Right cardiac atrium (tissue), 5 donors: Measurements from ENCODE around the gene ARHGAP44. TPM values are rescaled to one million over a fixed set of nuclear protein-coding genes. Genes with fewer than 3 reads are reported as not detected.

Experiments used
- ATAC-seq, 2 donors: fragments of 200-7000 bp; cut with Tn5 transposase; one replicate each; pipeline versions ENCODE4 v1.8.0 to v1.9.1; 2020; ENCODE audit warnings: moderate library complexity in 2 of 2, mild to moderate bottlenecking in 1 of 2
- DNase-seq, 3 donors: peaks; one replicate each; pipeline ENCODE4 v3.0.0-alpha.2; 2020
- H3K27ac ChIP-seq: one replicate; pipeline ENCODE4 v1.5.1; 2013; ENCODE audit warnings: mild to moderate bottlenecking, low read length, control low read depth, moderate library complexity
- H3K27me3 ChIP-seq: one replicate; pipeline ENCODE4 v1.6.1; 2013; ENCODE audit not compliant: control insufficient read depth, insufficient read depth
- H3K4me1 ChIP-seq: one replicate; pipeline ENCODE4 v1.6.1; 2013; ENCODE audit warnings: low read length; ENCODE audit not compliant: control insufficient read depth, insufficient read depth
- H3K4me3 ChIP-seq: one replicate; pipeline ENCODE4 v1.5.1; 2013; ENCODE audit warnings: low read length, control low read depth
- H3K9me3 ChIP-seq: one replicate; pipeline ENCODE4 v1.6.1; 2013; ENCODE audit warnings: low read length; ENCODE audit not compliant: control insufficient read depth
- WGBS: extraction: QIAGEN DNeasy Blood & Tissue Kit; methylation state at CpG from one replicate; pipeline ENCODE4 v1.1.7; 2013; 5-methylcytosine and 5-hydroxymethylcytosine counted together
- intact Hi-C, 4 donors: fragments of 100-400 bp; cut with DNase I; formaldehyde crosslinking; loops; one replicate each; pipeline versions ENCODE4 v1.11.0 to v1.14.0; 2022 to 2023
- polyA plus RNA-seq: library from polyadenylated mRNA; stranded (reverse); fragments of 200-250 nt; gene quantifications from one replicate; pipeline ENCODE4 v1.2.3, GENCODE V29; 2013
- total RNA-seq, 4 donors: library from RNA; stranded (reverse); fragmentation: NEBNext Ultra II Directional; extraction: Animal tissue kit (Norgen Biotek cat#: 25700); gene quantifications; one replicate each; pipeline ENCODE4 v1.2.1, GENCODE V29; 2021
- donor health status: healthy with polysubstance abuse.
- donor health status: DM: no; HTN: yes; CAD: no.
- donor health status: DM: no; HTN: no; CAD: no.
- donor health status: DM: no; HTN: yes; CAD: no; lungs with severe emphysema.
- donor health status: DM: yes; HTN: yes; CAD: no.

The ARHGAP44 gene
- total and polyA plus RNA-seq, 5 donors, result 6.7 to 13.6 (median 11.3) TPM

DNA sequence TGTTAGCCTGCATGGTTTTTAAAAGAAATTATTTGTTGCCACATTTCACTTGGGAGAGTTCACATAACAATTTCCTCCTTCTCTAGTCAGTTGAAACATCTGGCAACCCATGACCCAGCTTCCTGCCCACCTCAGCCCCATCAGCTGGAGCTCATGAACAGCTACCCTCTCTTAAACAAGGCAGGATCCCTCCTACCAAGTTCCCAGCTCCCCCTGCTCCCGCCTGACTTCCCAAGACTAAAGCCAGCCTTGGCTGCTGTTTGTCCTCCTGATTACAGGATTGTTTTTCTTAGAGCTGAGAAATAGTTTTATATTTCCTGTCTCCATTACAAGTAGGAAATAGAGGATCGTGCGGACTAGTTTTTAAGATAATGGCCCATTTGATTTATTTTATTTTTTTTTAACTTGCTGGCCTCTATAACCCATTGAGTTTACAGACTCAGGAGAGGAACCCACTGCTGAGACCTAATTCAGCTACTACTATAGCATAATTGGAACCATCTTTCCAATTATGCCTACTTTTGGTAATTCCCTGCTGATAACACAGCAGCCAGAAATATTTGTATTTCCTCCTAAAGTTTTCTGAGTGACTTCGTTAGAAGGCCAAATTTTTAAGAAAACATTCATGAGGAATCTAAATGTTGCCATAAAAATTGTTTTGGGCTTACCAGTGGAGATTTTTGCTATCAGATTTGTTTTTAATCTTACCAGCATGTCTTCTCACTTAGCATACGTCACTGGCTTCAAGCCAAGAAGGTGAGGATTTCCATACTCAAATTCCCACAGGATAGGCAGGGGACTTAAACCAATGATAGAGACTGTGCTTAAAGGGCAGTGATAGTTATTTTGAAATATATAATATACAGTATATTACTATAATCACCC is 138.5 kb downstream of the ARHGAP44 start:
- H3K9me3 ChIP-seq, result no peaks in the 10 kb centered on the region
- no peaks in the 10 kb centered on the region for H3K4me1 ChIP-seq
- WGBS, result 25% methylated on average over 5 of the region's 5 CpGs
- ATAC-seq, result peak; percentile 89 to 90
- intact Hi-C loops, result loop anchor here in 1 of 4 donors (5.0 kb wide), 1 partner anchor 75 kb away; no protein-coding TSS in a partner anchor
- no peaks in the 10 kb centered on the region for H3K27me3 ChIP-seq
- peak overlapping the region; percentile 3 for H3K27ac ChIP-seq
- DNase-seq, result peak; percentile 33 to 76 (median 63)
- no peak overlapping the region for H3K4me3 ChIP-seq

DNA sequence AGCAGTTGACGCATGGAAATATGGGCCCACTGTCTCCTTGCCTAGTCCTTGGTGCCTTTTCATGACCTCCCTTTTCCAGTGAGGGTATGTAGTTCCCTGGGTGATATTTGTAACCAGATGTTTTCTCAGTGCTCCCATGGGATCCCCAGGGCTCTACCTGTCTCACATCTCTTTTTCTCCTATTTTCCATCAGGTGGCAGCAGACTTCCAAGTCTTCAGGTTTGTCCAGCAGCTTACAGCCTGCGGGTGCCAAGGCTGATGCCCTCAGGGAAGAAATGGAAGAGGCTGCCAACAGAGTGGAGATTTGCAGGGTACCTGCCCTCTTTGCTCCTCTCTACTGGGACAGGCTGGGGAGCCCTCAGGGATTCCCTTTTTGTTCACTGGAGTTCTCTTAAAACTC is 139.4 kb downstream of the ARHGAP44 start:
- no peaks in the 10 kb centered on the region for H3K4me1 ChIP-seq
- intact Hi-C loops, result loop anchor here in 1 of 4 donors (5.0 kb wide), 1 partner anchor 74 kb away; no protein-coding TSS in a partner anchor
- ATAC-seq, result peak in 1 of 2 donors; percentile 43
- H3K9me3 ChIP-seq, result no peaks in the 10 kb centered on the region
- no peak overlapping the region for H3K4me3 ChIP-seq
- WGBS, result 62% methylated on average over 2 of the region's 2 CpGs
- DNase-seq, result no peak
- no peaks in the 10 kb centered on the region for H3K27me3 ChIP-seq
- no peak overlapping the region for H3K27ac ChIP-seq

DNA sequence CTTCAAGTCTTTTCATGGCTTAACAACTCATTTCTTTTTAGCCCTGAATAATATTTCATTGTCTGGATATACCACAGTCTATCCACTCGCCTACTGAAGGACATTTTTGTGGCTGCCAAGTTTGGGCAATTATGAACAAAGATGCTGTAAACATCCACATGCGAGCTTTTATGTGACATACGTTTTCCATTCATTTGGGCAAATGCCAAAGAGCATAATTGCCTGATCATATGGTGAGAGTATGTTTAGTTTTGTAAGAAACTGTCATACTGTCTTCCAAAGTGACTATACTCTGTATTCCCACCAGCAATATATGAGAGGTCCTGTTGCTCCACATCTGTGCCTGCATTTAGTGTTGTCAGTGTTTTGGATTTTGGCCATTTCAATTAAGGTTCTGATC is 147.2 kb downstream of the ARHGAP44 start:
- DNase-seq (no peak), ATAC-seq (no peak)
- Histone ChIP-seq H3K4me3 (no peak overlapping the region), H3K4me1 (no peaks in the 10 kb centered on the region), H3K27me3 (no peaks in the 10 kb centered on the region), H3K9me3 (no peaks in the 10 kb centered on the region), H3K27ac (no peak overlapping the region)
- 65% methylated on average over 3 of the region's 3 CpGs for WGBS
- intact Hi-C loops, result no loop called here

GRCh38 chr17:12940699-12941098 is 151.4 kb downstream of the ARHGAP44 start:
- no peaks in the 10 kb centered on the region for H3K27me3 ChIP-seq
- no peak overlapping the region for H3K27ac ChIP-seq
- H3K4me3 ChIP-seq, result no peak overlapping the region
- ATAC-seq (no peak), DNase-seq (no peak)
- intact Hi-C loops, result no loop called here
- no peaks in the 10 kb centered on the region for H3K4me1 ChIP-seq
- H3K9me3 ChIP-seq, result no peaks in the 10 kb centered on the region
- 82% methylated on average over 2 of the region's 2 CpGs for WGBS

DNA sequence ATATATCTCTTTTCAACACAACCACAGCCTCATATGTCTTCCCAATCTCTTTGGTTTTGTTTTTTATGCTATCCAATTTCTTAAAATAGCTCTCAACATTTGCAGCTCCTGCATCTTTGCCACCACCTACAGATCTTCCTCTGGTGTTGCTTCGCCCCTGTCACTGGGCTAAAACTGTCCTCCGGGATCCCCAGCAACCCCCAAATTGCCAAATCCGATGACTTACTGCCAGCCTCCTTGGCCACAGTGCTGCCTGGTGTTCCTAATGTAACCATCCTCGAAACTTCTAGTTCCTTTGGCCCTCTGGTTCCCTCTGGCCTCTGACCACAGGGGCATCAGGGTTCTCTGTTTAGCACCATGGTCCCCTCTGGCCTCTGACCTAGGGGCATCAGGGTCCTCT is 157.7 kb downstream of the ARHGAP44 start:
- no peak overlapping the region for H3K4me3 ChIP-seq
- no peaks in the 10 kb centered on the region for H3K4me1 ChIP-seq
- no peaks in the 10 kb centered on the region for H3K9me3 ChIP-seq
- intact Hi-C loops, result no loop called here
- ATAC-seq (no peak), DNase-seq (no peak)
- H3K27me3 ChIP-seq, result no peaks in the 10 kb centered on the region
- no peak overlapping the region for H3K27ac ChIP-seq
- WGBS, result 90% methylated on average over 4 of the region's 4 CpGs

DNA sequence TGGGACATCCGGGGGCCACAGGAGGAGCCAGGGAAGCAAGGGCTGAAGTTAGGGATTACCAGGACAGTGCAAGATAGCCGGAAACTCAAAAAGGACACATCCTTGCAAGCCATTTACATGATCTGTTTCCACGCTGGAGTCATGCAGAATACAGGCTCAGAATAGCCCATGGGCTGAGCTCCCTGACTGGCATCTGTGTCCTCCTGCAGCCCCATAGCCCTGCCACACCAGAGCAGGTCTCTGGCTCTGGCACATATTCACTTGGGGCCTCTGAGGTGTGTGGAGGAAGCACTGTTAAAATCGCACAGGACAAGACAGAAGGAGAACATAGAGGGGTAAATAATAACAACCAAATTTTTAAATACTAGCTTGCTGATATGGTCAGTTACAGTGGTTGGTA is 162.7 kb downstream of the ARHGAP44 start:
- H3K27ac ChIP-seq, result no peak overlapping the region
- no peaks in the 10 kb centered on the region for H3K4me1 ChIP-seq
- no peaks in the 10 kb centered on the region for H3K9me3 ChIP-seq
- intact Hi-C loops, result no loop called here
- no peaks in the 10 kb centered on the region for H3K27me3 ChIP-seq
- ATAC-seq (no peak), DNase-seq (no peak)
- WGBS, result 86% methylated on average over 4 of the region's 4 CpGs
- no peak overlapping the region for H3K4me3 ChIP-seq

- Histone ChIP-seq H3K9me3 (no peaks in the 10 kb centered on the region), H3K27ac (no peak overlapping the region), H3K4me3 (no peak overlapping the region), H3K4me1 (no peaks in the 10 kb centered on the region), H3K27me3 (no peaks in the 10 kb centered on the region)
- intact Hi-C loops, result no loop called here
- 96% methylated on average over 13 of the region's 13 CpGs for WGBS
- ATAC-seq (no peak), DNase-seq (no peak)
Measured at GRCh38 chr17:12953156-12953555, 163.9 kb downstream of the ARHGAP44 start.

GRCh38 chr17:12955521-12955920 is 166.2 kb downstream of the ARHGAP44 start:
- no peak for DNase-seq
- 83% methylated on average over 5 of the region's 5 CpGs for WGBS
- no peak overlapping the region for H3K4me3 ChIP-seq
- no peaks in the 10 kb centered on the region for H3K4me1 ChIP-seq
- no peak for ATAC-seq
- no peaks in the 10 kb centered on the region for H3K9me3 ChIP-seq
- H3K27ac ChIP-seq, result no peak overlapping the region
- intact Hi-C loops, result no loop called here
- no peaks in the 10 kb centered on the region for H3K27me3 ChIP-seq

DNA sequence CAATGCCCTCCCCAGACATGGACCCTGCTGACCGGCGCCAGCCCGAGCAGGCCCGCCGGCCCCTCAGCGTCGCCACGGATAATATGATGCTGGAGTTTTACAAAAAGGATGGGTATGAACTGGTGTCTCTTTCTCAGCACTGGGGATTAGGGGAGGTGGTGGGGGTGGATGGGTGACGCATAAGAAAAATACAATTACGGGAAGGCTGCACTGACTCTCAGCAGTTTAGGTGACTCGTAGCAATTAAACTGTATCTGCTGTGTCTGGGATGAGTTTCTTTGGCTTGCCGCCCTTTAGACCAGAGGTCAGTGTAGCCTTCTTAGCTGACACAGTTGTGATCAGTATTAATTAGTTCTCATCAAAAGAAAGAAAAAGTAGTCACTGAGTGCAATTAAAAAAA is 169.5 kb downstream of the ARHGAP44 start:
- 97% methylated on average over 12 of the region's 12 CpGs for WGBS
- H3K4me1 ChIP-seq, result no peaks in the 10 kb centered on the region
- intact Hi-C loops, result no loop called here
- DNase-seq (no peak), ATAC-seq (no peak)
- no peaks in the 10 kb centered on the region for H3K9me3 ChIP-seq
- H3K27ac ChIP-seq, result no peak overlapping the region
- no peaks in the 10 kb centered on the region for H3K27me3 ChIP-seq
- H3K4me3 ChIP-seq, result no peak overlapping the region

GRCh38 chr17:12959441-12959840 is 170.1 kb downstream of the ARHGAP44 start:
- WGBS, result 94% methylated on average over 8 of the region's 8 CpGs
- H3K4me1 ChIP-seq, result no peaks in the 10 kb centered on the region
- H3K4me3 ChIP-seq, result no peak overlapping the region
- no peaks in the 10 kb centered on the region for H3K27me3 ChIP-seq
- no peak overlapping the region for H3K27ac ChIP-seq
- no peaks in the 10 kb centered on the region for H3K9me3 ChIP-seq
- no peak for ATAC-seq
- intact Hi-C loops, result no loop called here
- DNase-seq, result no peak

- H3K4me3 ChIP-seq, result no peak overlapping the region
- H3K4me1 ChIP-seq, result no peaks in the 10 kb centered on the region
- no peak for ATAC-seq
- WGBS, result 94% methylated on average over 4 of the region's 4 CpGs
- H3K27me3 ChIP-seq, result no peaks in the 10 kb centered on the region
- H3K9me3 ChIP-seq, result no peaks in the 10 kb centered on the region
- H3K27ac ChIP-seq, result no peak overlapping the region
- DNase-seq, result no peak
- intact Hi-C loops, result no loop called here
Measured at GRCh38 chr17:12961655-12962054, 172.4 kb downstream of the ARHGAP44 start.
